SK-N-SH (cell line): ENCODE data around the gene PLA2G3. TPM values are rescaled to one million over a fixed set of nuclear protein-coding genes. Genes with fewer than 3 reads are reported as not detected.

Experiments
- CTCF ChIA-PET: fragments of 300-600, 350-600 bp; formaldehyde crosslinking; extraction: SDS; loops from one replicate; lab custom pipeline; 2021; lab: Yijun Ruan, JAX
- POLR2A ChIA-PET: fragments of 350-600 bp; sonication (Branson Sonifier 250); formaldehyde crosslinking; extraction: SDS; loops from one replicate; lab custom pipeline; 2020; ENCODE audit warnings: antibody characterized with exemption, inconsistent platforms; lab: Yijun Ruan, JAX
- DNase-seq: peaks from one replicate; pipeline ENCODE4 v3.0.0; 2012
- H2AFZ ChIP-seq: fragments of 200-600 bp; sonication (generic); 2 replicates; pipeline ENCODE4 v1.8.1; 2016; ENCODE audit warnings: antibody characterized with exemption, mild to moderate bottlenecking, low read depth
- H3F3A ChIP-seq: fragments of 200-600 bp; sonication (generic); replicated peaks from 2 replicates; pipeline ENCODE3; 2016; ENCODE audit warnings: antibody characterized with exemption, mild to moderate bottlenecking; ENCODE audit not compliant: insufficient read depth
- H3K27ac ChIP-seq, 2 experiments: fragments of 200-500 bp in 1 of 2; fragments of 200-600 bp in 1 of 2; sonication (Bioruptor generic) in 1 of 2; sonication (generic), shearing (Covaris generic) in 1 of 2; 2 replicates each; pipeline versions ENCODE4 v1.5.1 to v1.6.1; 2014 to 2016; ENCODE audit warnings: low read depth in 2 of 2, inconsistent platforms in 1 of 2, low read length in 1 of 2, mild to moderate bottlenecking in 1 of 2, mixed read lengths in 1 of 2
- H3K27me3 ChIP-seq: fragments of 200-600 bp; sonication (generic), shearing (Covaris generic); 2 replicates; pipeline ENCODE4 v1.6.1; 2016; ENCODE audit warnings: mixed run types; ENCODE audit not compliant: insufficient read depth
- H3K36me3 ChIP-seq, 2 experiments: fragments of 200-500 bp in 1 of 2; fragments of 200-600 bp in 1 of 2; sonication (Bioruptor generic) in 1 of 2; sonication (generic) in 1 of 2; replicated peaks in 1 of 2; 2 replicates each; pipeline versions ENCODE3 to v1.5.1; 2014 to 2016; ENCODE audit warnings: low read length in 1 of 2, mild to moderate bottlenecking in 1 of 2; ENCODE audit not compliant: insufficient read depth in 2 of 2, control insufficient read depth in 1 of 2
- H3K4me1 ChIP-seq, 2 experiments: fragments of 200-500 bp in 1 of 2; fragments of 200-600 bp in 1 of 2; sonication (Bioruptor generic) in 1 of 2; sonication (generic), shearing (Covaris generic) in 1 of 2; 2 replicates each; pipeline versions ENCODE4 v1.5.1 to v1.6.1; 2014 to 2016; ENCODE audit warnings: low read depth in 1 of 2, low read length in 1 of 2, mixed run types in 1 of 2; ENCODE audit not compliant: insufficient read depth in 2 of 2, control insufficient read depth in 1 of 2
- H3K4me2 ChIP-seq: fragments of 200-600 bp; sonication (generic), shearing (Covaris generic); 2 replicates; pipeline ENCODE4 v1.6.1; 2017; ENCODE audit warnings: mixed run types
- H3K4me3 ChIP-seq, 2 experiments: fragments of 200-500 bp in 1 of 2; fragments of 200-600 bp in 1 of 2; sonication (Bioruptor generic) in 1 of 2; sonication (generic), shearing (Covaris generic) in 1 of 2; 2 replicates each; pipeline versions ENCODE4 v1.5.1 to v1.8.1; 2014 to 2016; ENCODE audit warnings: low read depth in 2 of 2, inconsistent platforms in 1 of 2, low read length in 1 of 2, mild to moderate bottlenecking in 1 of 2, mixed read lengths in 1 of 2, moderate library complexity in 1 of 2
- H3K79me2 ChIP-seq: fragments of 200-600 bp; sonication (generic); 2 replicates; pipeline ENCODE4 v1.8.1; 2017; ENCODE audit warnings: mild to moderate bottlenecking; ENCODE audit not compliant: insufficient read depth
- H3K9ac ChIP-seq: fragments of 200-600 bp; sonication (generic); 2 replicates; pipeline ENCODE4 v1.6.1; 2017; ENCODE audit warnings: mixed run types
- H3K9me2 ChIP-seq: fragments of 200-600 bp; sonication (generic); 2 replicates; pipeline ENCODE4 v1.6.1; 2017; ENCODE audit warnings: mixed run types
- H3K9me3 ChIP-seq: fragments of 200-600 bp; sonication (generic); 2 replicates; pipeline ENCODE4 v1.6.1; 2017; ENCODE audit warnings: mixed run types, mild to moderate bottlenecking, moderate library complexity
- H4K20me1 ChIP-seq: fragments of 200-600 bp; sonication (generic); 2 replicates; pipeline ENCODE4 v1.6.1; 2017; ENCODE audit warnings: mild to moderate bottlenecking, mixed run types; ENCODE audit not compliant: insufficient read depth
- CHD2 ChIP-seq: fragments of 150-350 bp; IDR thresholded peaks from 2 replicates; pipeline ENCODE4 v1.6.1; 2018; ENCODE audit warnings: low read length; ENCODE audit not compliant: partially characterized antibody
- CTCF ChIP-seq: fragments of 200-600 bp; sonication (generic); IDR thresholded peaks from 2 replicates; pipeline ENCODE4 v1.6.1; 2017; ENCODE audit warnings: antibody characterized with exemption, mild to moderate bottlenecking, moderate library complexity
- ELF1 ChIP-seq: IDR thresholded peaks from 2 replicates; pipeline ENCODE4 v1.4.0; 2012
- EZH2phosphoT487 ChIP-seq: fragments of 200-600 bp; sonication (generic); IDR thresholded peaks from 2 replicates; pipeline ENCODE4 v1.6.1; 2017; ENCODE audit warnings: low read depth, mixed run types, mild to moderate bottlenecking, antibody characterized with exemption, moderate library complexity, borderline replicate concordance
- FOSL2 ChIP-seq: IDR thresholded peaks from 2 replicates; pipeline ENCODE4 v1.4.0; 2012; ENCODE audit warnings: low read depth, mild to moderate bottlenecking, moderate library complexity, borderline replicate concordance
- FOXJ3 ChIP-seq: sonication (generic); formaldehyde crosslinking; IDR thresholded peaks from 2 replicates; pipeline ENCODE4 v1.5.1; 2020; ENCODE audit warnings: mild to moderate bottlenecking, missing genetic modification reagents
- GABPA ChIP-seq: IDR thresholded peaks from 2 replicates; pipeline ENCODE4 v1.4.0; 2012; ENCODE audit warnings: low read depth, mild to moderate bottlenecking
- IRF3 ChIP-seq: fragments of 150-350 bp; IDR thresholded peaks from 2 replicates; pipeline ENCODE4 v1.6.1; 2016; ENCODE audit warnings: mild to moderate bottlenecking, low read depth, low read length
- JUND ChIP-seq: IDR thresholded peaks from 2 replicates; pipeline ENCODE4 v1.4.0; 2012
- NFIC ChIP-seq: IDR thresholded peaks from 2 replicates; pipeline ENCODE4 v1.4.0; 2012; ENCODE audit warnings: borderline replicate concordance
- NRF1 ChIP-seq: IDR thresholded peaks from 2 replicates; pipeline ENCODE4 v1.6.1; 2012; ENCODE audit warnings: low read depth, mild to moderate bottlenecking, low read length
- RAD21 ChIP-seq: IDR thresholded peaks from 2 replicates; pipeline ENCODE4 v1.6.1; 2012; ENCODE audit warnings: mild to moderate bottlenecking, low read length
- RCOR1 ChIP-seq: fragments of 150-350 bp; IDR thresholded peaks from 2 replicates; pipeline ENCODE4 v1.6.1; 2017; ENCODE audit warnings: antibody characterized with exemption, low read length
- SIN3A ChIP-seq: IDR thresholded peaks from 2 replicates; pipeline ENCODE4 v1.6.1; 2012; ENCODE audit warnings: low read depth, mild to moderate bottlenecking, low read length, moderate library complexity, borderline replicate concordance
- SMC3 ChIP-seq: IDR thresholded peaks from 2 replicates; pipeline ENCODE4 v1.6.1; 2012; ENCODE audit warnings: low read depth, low read length, improper control_type of control experiment
- TAF1 ChIP-seq: IDR thresholded peaks from 2 replicates; pipeline ENCODE4 v1.6.1; 2012; ENCODE audit warnings: low read depth, mild to moderate bottlenecking, low read length, moderate library complexity, borderline replicate concordance
- TEAD4 ChIP-seq: IDR thresholded peaks from 2 replicates; pipeline ENCODE4 v1.4.0; 2012; ENCODE audit warnings: mild to moderate bottlenecking, borderline replicate concordance; ENCODE audit not compliant: insufficient read depth
- USF1 ChIP-seq: IDR thresholded peaks from 2 replicates; pipeline ENCODE4 v1.4.0; 2012; ENCODE audit warnings: low read depth, borderline replicate concordance
- YY1 ChIP-seq: IDR thresholded peaks from 2 replicates; pipeline ENCODE4 v1.4.0; 2012; ENCODE audit warnings: low read depth, mild to moderate bottlenecking
- ZBTB33 ChIP-seq: IDR thresholded peaks from 2 replicates; pipeline ENCODE4 v1.4.0; 2012; ENCODE audit warnings: low read depth, borderline replicate concordance
- WGBS: methylation state at CpG from one replicate; pipeline ENCODE4 v1.1.6; 2017; ENCODE audit warnings: low lambda C conversion rate; 5-methylcytosine and 5-hydroxymethylcytosine counted together
- polyA plus RNA-seq, 3 experiments: library from polyadenylated mRNA; depleted of rRNA; stranded (reverse); fragments of >200 nt; gene quantifications; 2 replicates each; pipeline ENCODE4 v1.2.3, GENCODE V29; 2012

The PLA2G3 gene
- polyA plus RNA-seq, 1 of the 3 experiments (the other 2 are of a cell fraction) = not detected

GRCh38 chr22:31139066-31139465 lies 1.2 kb downstream of the PLA2G3 start:
- Histone ChIP-seq H3K4me2 (no peak overlapping the region), H3K4me3 (no peak overlapping the region), H3K27ac (no peak overlapping the region), H3F3A (no peaks in the 10 kb centered on the region), H3K9ac (no peak overlapping the region)
- TF ChIP-seq GABPA (no peak), RAD21 (no peak), FOSL2 (no peak), CTCF (no peak), EZH2phosphoT487 (no peak), FOXJ3 (no peak), TAF1 (no peak), IRF3 (no peak), CHD2 (no peak), NRF1 (no peak), YY1 (no peak)
- TF ChIP-seq, all 33 proteins: peak for 0
- WGBS = 48% methylated on average over 3 of the region's 3 CpGs
- Histone ChIP-seq H2AFZ (no peak overlapping the region), H3K9me2 (no peaks in the 10 kb centered on the region), H3K79me2 (no peaks in the 10 kb centered on the region), H3K9me3 (no peaks in the 10 kb centered on the region), H3K36me3 (no peaks in the 10 kb centered on the region), H3K4me1 (peaks cover 0 to 32% of the 10 kb centered on the region in 2 experiments; a peak in 2 of 4 replicates), H3K27me3 (peaks cover 4% of the 10 kb centered on the region; the same call in 1 of the 2 replicates), H4K20me1 (no peaks in the 10 kb centered on the region)
- CTCF ChIA-PET = interaction anchor here (0.8 to 3.2 kb wide), 4 partner anchors 9 to 191 kb away, joined by 3 to 14 read pairs (median 4); no protein-coding TSS in a partner anchor
- POLR2A ChIA-PET = no interaction called here
- DNase-seq = peak; percentile 10

- H3K36me3 ChIP-seq = no peaks in the 10 kb centered on the region
- H4K20me1 ChIP-seq = no peaks in the 10 kb centered on the region
- H2AFZ ChIP-seq = no peak overlapping the region
- ChIA-PET CTCF (interaction anchor here (1.5 to 3.2 kb wide), 2 partner anchors 10 to 55 kb away, joined by 4 to 14 read pairs; no protein-coding TSS in a partner anchor), POLR2A (no interaction called here)
- no peaks in the 10 kb centered on the region for H3K79me2 ChIP-seq
- 73% methylated on average over 10 of the region's 10 CpGs for WGBS
- no peaks in the 10 kb centered on the region for H3K9me2 ChIP-seq
- H3K9me3 ChIP-seq = no peaks in the 10 kb centered on the region
- no peak overlapping the region for H3K4me3 ChIP-seq
- H3K27ac ChIP-seq = no peak overlapping the region
- peak; percentile 26 for DNase-seq
- no peak overlapping the region for H3K9ac ChIP-seq
- no peaks in the 10 kb centered on the region for H3F3A ChIP-seq
- no peak overlapping the region for H3K4me2 ChIP-seq
- TF ChIP-seq YY1 = no peak
- no peak for TF ChIP-seq SMC3
- no peak for TF ChIP-seq TAF1
- no peak for TF ChIP-seq RCOR1
- TF ChIP-seq FOXJ3 = no peak
- no peak for TF ChIP-seq IRF3
- no peak for TF ChIP-seq ZBTB33
- no peak for TF ChIP-seq FOSL2
- TF ChIP-seq NFIC = no peak
- TF ChIP-seq ELF1 = no peak
- no peak for TF ChIP-seq JUND
- no peak for TF ChIP-seq NRF1
- no peak for TF ChIP-seq RAD21
- TF ChIP-seq USF1 = no peak
- TF ChIP-seq SIN3A = no peak
- TF ChIP-seq TEAD4 = no peak
- H3K4me1 ChIP-seq = peaks cover 0 to 25% of the 10 kb centered on the region in 2 experiments; a peak in 2 of 4 replicates
- peaks cover 4% of the 10 kb centered on the region; the same call in 1 of the 2 replicates for H3K27me3 ChIP-seq
These were observed 2.2 kb downstream of the PLA2G3 start for GRCh38 chr22:31138126-31138525.
